NCI-H748 (cell line): ENCODE measurements around the gene MED10.

Experiments used
- DNase-seq: peaks from one replicate; lab custom pipeline; 2025; ENCODE audit not compliant: unreplicated experiment; lab: John Stamatoyannopoulos, UW

Gene MED10, protein sequence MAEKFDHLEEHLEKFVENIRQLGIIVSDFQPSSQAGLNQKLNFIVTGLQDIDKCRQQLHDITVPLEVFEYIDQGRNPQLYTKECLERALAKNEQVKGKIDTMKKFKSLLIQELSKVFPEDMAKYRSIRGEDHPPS

GRCh38 chr5:6377905-6378765, at the start of gene MED10:
Gene MED10, minus strand, starts transcription at chr5:6378547. Its CDS starts 64 bp downstream, at chr5:6378483.
- DNase-seq = peak; percentile 99

DNA sequence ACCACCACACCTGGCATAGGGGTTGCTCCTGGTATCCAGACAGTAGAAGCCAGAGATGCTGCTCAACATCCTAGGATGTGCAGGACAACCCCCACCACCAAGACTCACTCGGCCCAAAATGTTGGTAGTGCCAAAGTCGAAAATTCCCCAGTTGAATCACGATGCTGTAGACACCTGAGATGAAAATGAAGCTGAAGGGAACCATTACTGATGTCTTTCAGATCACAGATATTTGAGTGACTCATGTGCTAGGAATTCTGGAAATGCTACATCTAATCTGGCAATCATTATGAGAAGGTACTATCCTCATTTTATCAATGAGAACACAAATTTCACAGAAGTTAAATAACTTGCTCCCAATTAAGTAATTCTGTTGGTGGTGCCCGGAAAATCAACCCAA, 49.3 kb upstream of the MED10 start:
- DNase-seq = no peak

DNA sequence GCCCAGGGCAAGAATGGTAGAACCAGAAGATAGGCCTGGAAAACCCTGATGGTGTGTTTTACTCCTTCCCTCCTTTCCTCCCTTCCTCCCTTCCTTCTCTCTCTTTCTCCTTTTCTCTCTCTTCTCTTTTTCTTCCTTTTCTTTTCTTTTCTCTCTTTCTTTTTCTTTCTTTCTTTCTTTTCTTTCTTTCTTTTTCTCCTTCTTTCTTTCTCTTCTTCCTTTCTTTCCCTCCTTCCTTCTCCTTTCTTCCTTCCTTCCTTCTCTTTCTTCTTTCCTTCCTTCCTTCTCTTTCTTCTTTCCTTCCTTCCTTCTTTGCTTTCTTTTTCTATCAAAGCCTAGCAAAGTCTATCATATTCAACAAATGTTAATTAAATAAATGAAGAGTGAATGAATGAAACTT, 46.4 kb upstream of the MED10 start:
- DNase-seq = no peak

GRCh38 chr5:6424110-6424659, 45.8 kb upstream of the MED10 start:
- no peak for DNase-seq

DNA sequence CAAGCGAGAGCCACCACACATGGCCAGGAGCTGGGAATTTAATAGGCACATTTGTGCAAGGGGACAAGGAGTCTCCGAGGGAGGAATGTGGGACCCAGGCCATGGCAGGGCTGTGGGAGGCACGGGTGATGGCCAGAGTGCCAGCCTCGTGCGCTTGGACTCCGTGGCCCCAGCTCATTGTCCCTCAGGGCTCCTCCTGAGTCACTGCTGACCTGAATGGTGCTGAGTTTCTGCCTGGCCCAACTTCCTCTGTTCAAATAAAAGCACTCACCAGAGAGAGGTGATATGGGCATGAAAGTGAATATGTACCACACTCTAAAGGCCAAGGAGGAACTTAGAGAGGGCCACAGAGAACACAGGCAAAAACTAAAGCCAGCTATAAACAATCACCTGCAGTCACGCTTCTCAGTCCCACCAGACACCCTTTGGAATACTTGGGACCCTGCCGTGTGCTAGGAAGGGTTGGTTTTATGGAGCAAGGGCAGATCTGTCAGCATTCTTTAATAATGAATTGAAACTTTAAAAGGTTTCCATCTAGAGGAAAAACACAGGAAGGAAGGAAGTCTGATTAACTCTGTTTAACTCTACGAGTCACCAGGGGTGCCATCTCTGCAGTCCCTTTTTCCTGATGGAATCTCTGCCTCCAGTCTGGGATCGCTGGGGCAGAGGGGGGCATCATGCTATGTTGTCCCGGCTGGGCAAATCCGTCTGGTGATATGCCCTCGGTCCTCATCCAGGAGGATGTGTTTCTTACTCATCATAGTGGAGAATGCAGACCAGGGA, 45.2 kb upstream of the MED10 start:
- DNase-seq = no peak

- peak; percentile 100 for DNase-seq
These were observed 41.0 kb upstream of the MED10 start for GRCh38 chr5:6419340-6419852.

- DNase-seq = peak; percentile 75
These were observed 40.4 kb upstream of the MED10 start for GRCh38 chr5:6418679-6419276.

DNA sequence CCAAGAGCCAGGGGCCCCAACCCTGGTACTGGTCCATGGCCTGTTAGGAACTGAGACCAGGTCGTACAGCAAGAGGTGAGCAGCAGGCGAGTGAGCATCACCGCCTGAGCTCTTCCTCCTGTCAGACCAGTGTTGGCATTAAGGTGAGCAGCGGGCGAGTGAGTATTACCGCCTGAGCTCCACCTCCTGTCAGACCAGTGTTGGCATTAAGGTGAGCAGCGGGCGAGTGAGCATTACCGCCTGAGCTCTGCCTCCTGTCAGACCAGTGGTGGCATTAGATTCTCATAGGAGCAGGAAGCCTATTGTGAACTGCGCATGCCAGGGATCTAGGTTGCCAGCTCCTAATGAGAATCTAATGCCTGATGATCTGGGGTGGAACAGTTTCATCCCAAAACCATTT, 39.3 kb upstream of the MED10 start:
- DNase-seq = no peak

- DNase-seq = no peak
These were observed 34.5 kb upstream of the MED10 start for GRCh38 chr5:6412811-6413210.

GRCh38 chr5:6411141-6411540, 32.8 kb upstream of the MED10 start:
- no peak for DNase-seq

DNA sequence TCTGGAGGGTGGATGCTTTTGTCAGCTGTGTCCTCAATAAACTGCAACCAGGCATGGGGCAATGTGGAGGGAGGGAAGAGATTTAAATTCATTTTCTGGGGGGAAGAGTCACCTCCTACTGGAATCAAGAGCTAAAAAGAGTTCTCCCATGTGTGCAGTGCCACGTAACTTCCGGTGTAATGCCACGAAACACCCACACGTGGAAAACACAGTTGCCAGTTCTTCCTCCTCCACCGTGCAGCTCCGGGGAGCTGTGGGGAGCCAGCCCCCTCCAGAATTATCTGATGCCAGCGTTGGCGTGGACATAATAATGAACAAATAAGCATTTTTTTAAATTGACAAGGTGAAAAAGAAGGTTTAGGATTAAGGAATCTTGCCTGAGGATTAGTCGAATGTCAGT, 32.1 kb upstream of the MED10 start:
- DNase-seq = no peak

DNA sequence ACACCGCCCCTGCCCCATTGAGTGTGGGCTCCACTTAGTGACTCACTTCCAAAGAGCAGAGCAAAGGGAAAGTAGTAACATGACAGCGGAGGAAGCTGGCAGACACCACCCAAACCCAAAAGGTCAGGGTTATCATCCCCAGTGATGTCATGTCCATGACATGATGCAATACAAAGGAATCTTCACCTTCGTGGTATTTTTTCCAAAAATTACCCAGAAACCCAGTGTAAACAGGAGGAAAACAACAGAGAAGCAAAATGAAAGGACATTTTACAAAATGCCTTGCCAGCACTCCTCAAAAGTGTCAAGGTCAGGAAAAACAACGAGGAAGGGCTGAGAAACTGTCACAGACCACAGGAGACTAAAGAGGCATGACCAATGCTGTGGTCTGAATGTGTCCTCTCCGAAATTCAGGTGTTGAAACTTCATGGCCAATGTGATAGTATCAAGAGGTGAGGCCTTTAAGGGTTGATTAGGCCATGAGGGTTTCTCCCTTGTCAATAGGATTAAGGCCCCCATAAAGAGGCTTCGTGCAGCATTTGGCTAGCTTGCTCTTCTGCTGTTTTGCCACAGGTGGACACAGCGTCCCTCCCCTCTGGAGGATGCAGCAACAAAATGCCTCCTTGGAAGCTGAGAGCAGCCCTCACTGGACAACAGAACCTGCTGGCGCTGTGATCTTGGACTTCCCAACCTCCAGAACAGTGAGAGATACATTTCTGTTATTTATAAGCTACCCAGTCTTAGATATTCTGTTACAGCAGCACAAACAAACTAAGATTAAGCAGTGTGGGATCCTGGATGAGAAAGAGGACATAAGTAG, 30.5 kb upstream of the MED10 start:
- no peak for DNase-seq

DNA sequence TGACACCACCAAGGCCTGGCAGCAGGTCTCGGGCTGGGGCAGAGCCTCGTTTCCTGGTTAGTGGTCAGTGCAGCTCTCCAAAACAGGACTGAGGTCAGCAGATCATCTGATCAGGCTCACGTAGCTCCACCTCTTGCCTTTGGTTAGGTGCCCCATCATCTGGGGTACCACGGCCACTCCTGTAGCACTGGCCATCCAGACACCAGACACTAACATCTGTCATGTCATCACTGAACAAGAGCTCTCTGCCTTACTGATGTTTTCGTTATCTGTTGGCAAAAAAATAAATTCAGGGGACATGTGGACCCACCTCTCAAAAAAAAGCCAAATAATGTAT, 29.9 kb upstream of the MED10 start:
- no peak for DNase-seq

GRCh38 chr5:6407558-6408259, 29.4 kb upstream of the MED10 start:
- no peak for DNase-seq

DNA sequence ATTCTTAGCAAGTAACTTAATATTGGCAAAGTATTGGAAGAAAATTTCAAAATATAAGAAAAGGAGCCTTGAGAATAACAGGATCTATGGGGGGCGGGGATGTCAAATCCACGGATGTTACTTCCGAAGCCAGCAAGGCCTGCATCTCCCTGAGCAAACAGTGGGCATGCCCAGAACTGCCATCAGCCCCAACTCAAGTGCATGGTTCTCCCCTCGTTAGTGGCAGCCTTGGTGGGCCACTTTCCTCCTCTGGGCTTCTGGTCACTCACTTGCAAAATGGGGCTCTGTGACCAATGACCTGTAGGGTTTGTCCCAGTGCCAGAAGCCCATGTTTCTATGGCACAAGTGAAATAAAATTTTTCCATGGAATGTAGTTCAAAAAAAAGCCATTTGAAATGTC, 27.2 kb upstream of the MED10 start:
- DNase-seq = no peak

GRCh38 chr5:6404129-6404528, 25.8 kb upstream of the MED10 start:
- DNase-seq = no peak

- no peak for DNase-seq
These were observed 25.1 kb upstream of the MED10 start for GRCh38 chr5:6403416-6403815.

DNA sequence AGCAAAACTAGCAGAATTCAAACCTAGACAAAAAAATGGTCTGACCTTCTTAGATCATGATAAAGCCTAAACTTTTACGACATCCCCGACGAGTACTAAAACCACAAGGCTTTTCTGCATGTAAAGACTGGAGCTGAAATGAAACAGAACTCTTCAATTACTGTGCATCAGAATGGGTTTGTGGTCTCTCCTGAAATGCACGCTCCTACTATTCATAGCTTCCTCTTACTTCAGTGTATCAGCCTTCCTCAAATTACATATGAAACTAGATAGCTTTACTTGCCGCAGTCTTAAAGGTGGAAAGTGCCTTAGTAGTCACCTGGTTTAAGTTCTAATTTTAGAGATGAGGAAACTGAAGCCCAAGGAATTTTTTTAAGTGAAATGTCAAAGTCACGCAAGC, 24.6 kb upstream of the MED10 start:
- no peak for DNase-seq

- no peak for DNase-seq
These were observed 23.1 kb upstream of the MED10 start for GRCh38 chr5:6401410-6401809.
